Neural cell (in vitro differentiated cells): ENCODE data around the gene D2HGDH. TPM values are rescaled to one million over a fixed set of nuclear protein-coding genes. Genes with fewer than 3 reads are reported as not detected.

Experiments used
- H2AFZ ChIP-seq: fragments of 200-600, 300-800 bp; sonication (generic), shearing (Covaris generic); 2 replicates; pipeline ENCODE4 v1.6.0; 2014; ENCODE audit warnings: low read depth, mild to moderate bottlenecking, antibody characterized with exemption, low read length, moderate library complexity
- H3F3A ChIP-seq: fragments of 200-600 bp; shearing (Covaris generic); 2 replicates; pipeline ENCODE4 v1.6.1; 2016; ENCODE audit warnings: mild to moderate bottlenecking, moderate library complexity, mixed read lengths, antibody characterized with exemption, low read length; ENCODE audit not compliant: insufficient read depth, poor library complexity, severe bottlenecking
- H3K27ac ChIP-seq: fragments of 200-600, 300-800 bp; sonication (generic), shearing (Covaris generic); 2 replicates; pipeline ENCODE4 v1.5.1; 2014; ENCODE audit warnings: mild to moderate bottlenecking, low read length, moderate library complexity
- H3K27me3 ChIP-seq: fragments of 300-800, 200-600 bp; sonication (generic), shearing (Covaris generic); 2 replicates; pipeline ENCODE4 v1.6.0; 2014; ENCODE audit warnings: mild to moderate bottlenecking, low read depth, low read length, moderate library complexity; ENCODE audit not compliant: insufficient read depth
- H3K36me3 ChIP-seq: fragments of 300-800, 200-600 bp; sonication (generic), shearing (Covaris generic); 2 replicates; pipeline ENCODE4 v1.5.1; 2014; ENCODE audit warnings: mild to moderate bottlenecking, antibody characterized with exemption, low read length, moderate library complexity; ENCODE audit not compliant: insufficient read depth
- H3K4me2 ChIP-seq: fragments of 300-800, 200-600 bp; sonication (generic), shearing (Covaris generic); 2 replicates; pipeline ENCODE4 v1.6.0; 2014; ENCODE audit warnings: mild to moderate bottlenecking, low read length
- H3K4me3 ChIP-seq: fragments of 300-800, 200-600 bp; sonication (generic), shearing (Covaris generic); 2 replicates; pipeline ENCODE4 v1.5.1; 2014; ENCODE audit warnings: mild to moderate bottlenecking, low read length, moderate library complexity
- H3K79me2 ChIP-seq: fragments of 200-600 bp; shearing (Covaris generic); replicated peaks from 2 replicates; pipeline ENCODE4 v1.6.0; 2014; ENCODE audit warnings: mild to moderate bottlenecking, low read length, moderate library complexity; ENCODE audit not compliant: insufficient read depth
- H3K9ac ChIP-seq: fragments of 300-800, 200-600 bp; sonication (generic), shearing (Covaris generic); 2 replicates; pipeline ENCODE4 v1.6.1; 2016; ENCODE audit warnings: mild to moderate bottlenecking, low read length, mixed read lengths
- H3K9me2 ChIP-seq: fragments of 200-600 bp; shearing (Covaris generic); 2 replicates; pipeline ENCODE4 v1.6.1; 2016; ENCODE audit warnings: mild to moderate bottlenecking, low read length, mixed read lengths; ENCODE audit not compliant: insufficient read depth
- H3K9me3 ChIP-seq: fragments of 200-600, 300-800 bp; sonication (generic), shearing (Covaris generic); 2 replicates; pipeline ENCODE4 v1.6.1; 2016; ENCODE audit warnings: mild to moderate bottlenecking, mixed run types, low read length, moderate library complexity, mixed read lengths
- H4K20me1 ChIP-seq: fragments of 200-600 bp; shearing (Covaris generic); 2 replicates; pipeline ENCODE4 v1.6.1; 2016; ENCODE audit warnings: mild to moderate bottlenecking, mixed run types; ENCODE audit not compliant: insufficient read depth
- CTCF ChIP-seq: fragments of 450-650 bp; IDR thresholded peaks from 2 replicates; pipeline ENCODE4 v1.5.1; 2014; ENCODE audit warnings: antibody characterized with exemption, mild to moderate bottlenecking, moderate library complexity; ENCODE audit not compliant: poor library complexity, severe bottlenecking
- EP300 ChIP-seq: fragments of 450-650 bp; conservative IDR thresholded peaks from 2 replicates; pipeline ENCODE4 v1.6.1; 2014; ENCODE audit warnings: antibody characterized with exemption, mild to moderate bottlenecking, moderate library complexity; ENCODE audit not compliant: poor library complexity, severe bottlenecking
- EZH2 ChIP-seq: fragments of 200-600, 300-800 bp; shearing (Covaris generic), sonication (generic); IDR thresholded peaks from 2 replicates; pipeline ENCODE4 v1.6.1; 2014; ENCODE audit warnings: antibody characterized with exemption, low read length, borderline replicate concordance, mild to moderate bottlenecking; ENCODE audit not compliant: insufficient read depth, poor library complexity, severe bottlenecking
- MXI1 ChIP-seq: fragments of 450-650 bp; conservative IDR thresholded peaks from 2 replicates; pipeline ENCODE4 v1.6.1; 2014; ENCODE audit warnings: antibody characterized with exemption, mild to moderate bottlenecking; ENCODE audit not compliant: poor library complexity, severe bottlenecking
- POLR2AphosphoS5 ChIP-seq: IDR thresholded peaks from 2 replicates; pipeline ENCODE4 v1.6.1; 2012
- RAD21 ChIP-seq: fragments of 450-650 bp; conservative IDR thresholded peaks from 2 replicates; pipeline ENCODE4 v1.6.1; 2014; ENCODE audit warnings: antibody characterized with exemption, mild to moderate bottlenecking, moderate library complexity
- REST ChIP-seq: IDR thresholded peaks from 2 replicates; pipeline ENCODE4 v1.6.1; 2012; ENCODE audit warnings: borderline replicate concordance
- SMC3 ChIP-seq: fragments of 450-650 bp; conservative IDR thresholded peaks from 2 replicates; pipeline ENCODE4 v1.6.1; 2014; ENCODE audit warnings: antibody characterized with exemption, mild to moderate bottlenecking, moderate library complexity; ENCODE audit not compliant: poor library complexity
- TAF1 ChIP-seq: IDR thresholded peaks from 2 replicates; pipeline ENCODE4 v1.6.1; 2012; ENCODE audit warnings: low read depth
- polyA plus RNA-seq: library from polyadenylated mRNA; depleted of rRNA; stranded (reverse); fragments of >200 nt; gene quantifications from 2 replicates; pipeline ENCODE4 v1.2.3, GENCODE V29; 2014

The D2HGDH gene
- polyA plus RNA-seq, 1 donor from 2014 or later, result 12.6 TPM

GRCh38 chr2:241777170-241777685 lies 42.8 kb downstream of the D2HGDH start:
- H3K36me3 ChIP-seq, result no peaks in the 10 kb centered on the region
- no peak overlapping the region for H3K27ac ChIP-seq
- H3K9me3 ChIP-seq, result no peaks in the 10 kb centered on the region
- H3K9me2 ChIP-seq, result no peaks in the 10 kb centered on the region
- no peaks in the 10 kb centered on the region for H3F3A ChIP-seq
- H3K79me2 ChIP-seq, result no peaks in the 10 kb centered on the region
- H3K4me2 ChIP-seq, result no peak overlapping the region
- TF ChIP-seq REST (no peak), TAF1 (no peak), CTCF (no peak), EP300 (no peak), POLR2AphosphoS5 (no peak), SMC3 (no peak)
- H3K27me3 ChIP-seq, result no peaks in the 10 kb centered on the region
- H4K20me1 ChIP-seq, result no peaks in the 10 kb centered on the region
- H3K9ac ChIP-seq, result no peak overlapping the region
- H3K4me3 ChIP-seq, result no peak overlapping the region
- H2AFZ ChIP-seq, result no peak overlapping the region

- H3K9me2 ChIP-seq, result no peaks in the 10 kb centered on the region
- H3K36me3 ChIP-seq, result no peaks in the 10 kb centered on the region
- no peak overlapping the region for H2AFZ ChIP-seq
- no peaks in the 10 kb centered on the region for H3K79me2 ChIP-seq
- H3K27me3 ChIP-seq, result no peaks in the 10 kb centered on the region
- H3K9me3 ChIP-seq, result no peaks in the 10 kb centered on the region
- H4K20me1 ChIP-seq, result no peaks in the 10 kb centered on the region
- TF ChIP-seq REST, result no peak
- no peak for TF ChIP-seq EP300
- TF ChIP-seq MXI1, result no peak
- TF ChIP-seq POLR2AphosphoS5, result no peak
- no peak for TF ChIP-seq CTCF
- no peak for TF ChIP-seq SMC3
- no peak for TF ChIP-seq EZH2
- TF ChIP-seq RAD21, result no peak
- TF ChIP-seq TAF1, result no peak
- H3K4me2 ChIP-seq, result no peak overlapping the region
- H3K27ac ChIP-seq, result no peak overlapping the region
- no peak overlapping the region for H3K4me3 ChIP-seq
- H3F3A ChIP-seq, result no peaks in the 10 kb centered on the region
- no peak overlapping the region for H3K9ac ChIP-seq
Measured at GRCh38 chr2:241777686-241778627, 43.5 kb downstream of the D2HGDH start.
